ENCODE measurements around the gene GNAI1.

The GNAI1 gene

DNA sequence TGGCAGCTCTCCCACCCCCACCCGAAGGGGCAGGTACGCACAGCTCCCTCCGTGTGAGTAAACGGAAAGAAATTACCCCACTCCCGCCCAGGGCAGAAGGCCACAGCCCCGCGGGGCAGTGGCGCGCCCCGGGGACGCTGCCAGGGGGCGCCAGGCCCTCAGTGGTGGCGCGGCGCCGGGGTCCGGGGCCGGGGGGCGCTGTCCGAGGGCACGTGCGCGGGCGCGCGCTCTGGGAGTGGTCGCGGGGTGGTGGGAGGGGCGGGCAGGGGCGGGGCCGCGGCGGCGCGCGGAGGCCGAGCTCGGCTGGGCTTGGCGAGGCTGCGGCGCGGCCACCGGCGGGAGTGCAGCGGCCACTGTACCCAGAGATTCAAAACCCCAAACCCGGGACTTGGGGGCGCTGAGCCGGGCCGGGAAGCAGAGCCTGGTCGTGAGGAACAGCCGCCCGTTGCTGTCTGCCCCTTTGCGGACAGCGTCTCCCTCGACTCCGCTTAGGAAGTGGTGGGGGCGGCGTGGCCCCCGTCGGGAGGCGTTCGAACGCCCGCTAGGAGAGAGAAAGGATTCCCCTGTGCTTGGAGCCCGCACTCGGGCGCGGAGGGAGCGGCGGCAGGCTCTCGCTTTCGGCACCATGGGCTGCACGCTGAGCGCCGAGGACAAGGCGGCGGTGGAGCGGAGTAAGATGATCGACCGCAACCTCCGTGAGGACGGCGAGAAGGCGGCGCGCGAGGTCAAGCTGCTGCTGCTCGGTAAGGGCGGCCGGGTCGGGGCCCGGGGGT, at the start of gene GNAI1:
Gene GNAI1, plus strand, starts transcription at position 296 of the 773 bp plus-strand sequence. Its CDS starts 330 bp downstream, at position 626.
- peak; percentile 21 for DNase-seq (ENCODE audit: low read depth)

DNA sequence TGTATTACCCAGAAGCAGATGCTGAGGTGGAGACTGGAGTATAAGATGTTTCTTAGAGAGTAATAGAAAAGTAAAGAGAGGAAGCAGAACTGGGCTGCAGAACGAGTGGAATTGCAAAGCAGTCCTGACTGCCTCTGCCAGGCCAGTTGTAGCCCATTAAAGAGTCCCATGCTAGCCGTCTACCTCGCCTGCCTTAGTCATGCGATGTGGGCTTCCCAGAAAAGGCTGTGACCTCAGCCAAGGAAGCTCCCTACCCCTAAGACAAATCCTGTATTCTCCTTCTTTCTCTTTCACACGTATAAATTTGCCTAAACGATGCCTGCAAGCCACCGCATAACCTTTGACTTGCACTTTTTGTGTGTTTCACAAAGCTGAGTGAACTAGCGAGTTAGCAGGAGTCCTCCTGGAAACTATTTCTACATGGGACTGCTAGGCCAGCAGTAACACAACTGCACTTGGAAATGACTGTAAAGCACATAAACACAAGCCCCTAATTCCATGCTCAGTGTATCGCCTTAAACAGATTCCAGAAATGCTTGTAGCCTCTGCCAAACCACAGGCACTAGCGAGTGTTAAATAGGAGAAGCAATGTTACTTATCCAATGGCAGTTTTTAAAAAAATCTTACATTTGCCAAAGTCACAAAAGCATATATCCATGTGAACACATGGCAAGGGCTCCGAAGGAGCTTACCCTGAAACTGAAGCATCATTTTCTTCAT, 47.4 kb upstream of the GNAI1 start:
- DNase-seq (ENCODE audit: low read depth) = no peak

DNA sequence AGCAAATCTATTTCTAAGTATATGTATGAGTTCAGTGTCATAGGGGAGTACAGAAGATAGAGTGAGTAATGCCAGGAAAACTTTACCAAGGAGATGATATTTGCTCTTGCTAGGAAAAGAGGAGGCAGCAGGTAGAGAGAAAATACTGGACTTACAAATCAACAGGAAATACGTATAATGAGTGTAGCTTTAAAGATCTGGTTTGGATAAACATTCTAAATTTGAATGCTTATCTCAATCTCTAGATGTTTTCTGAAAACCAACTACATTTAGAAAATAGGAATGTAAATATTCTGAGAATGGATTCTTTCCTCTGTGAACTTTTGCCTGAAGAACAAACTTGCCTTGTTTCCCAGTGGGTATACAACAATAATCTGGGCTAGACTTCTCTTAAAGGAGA, 46.9 kb upstream of the GNAI1 start:
- no peak for DNase-seq (ENCODE audit: low read depth)

DNA sequence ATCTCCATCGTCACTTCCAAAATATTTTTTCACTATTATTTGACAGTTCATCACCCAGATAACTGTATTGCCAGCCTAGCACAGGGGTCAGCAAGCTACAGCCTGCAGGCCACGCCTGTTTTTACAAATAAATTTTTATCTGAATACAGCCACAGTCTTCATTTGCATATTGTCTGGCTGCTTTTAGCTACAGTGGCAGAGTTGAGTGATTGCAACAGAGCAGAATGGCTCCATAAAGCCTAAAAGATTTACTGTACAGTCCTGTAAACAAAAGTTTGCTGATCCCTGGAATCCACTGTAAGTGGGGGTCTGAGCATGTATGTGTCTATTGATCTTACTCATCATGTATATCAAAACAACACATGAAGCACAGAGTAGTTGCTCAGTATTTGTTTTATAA, 45.9 kb upstream of the GNAI1 start:
- no peak for DNase-seq (ENCODE audit: low read depth)

DNA sequence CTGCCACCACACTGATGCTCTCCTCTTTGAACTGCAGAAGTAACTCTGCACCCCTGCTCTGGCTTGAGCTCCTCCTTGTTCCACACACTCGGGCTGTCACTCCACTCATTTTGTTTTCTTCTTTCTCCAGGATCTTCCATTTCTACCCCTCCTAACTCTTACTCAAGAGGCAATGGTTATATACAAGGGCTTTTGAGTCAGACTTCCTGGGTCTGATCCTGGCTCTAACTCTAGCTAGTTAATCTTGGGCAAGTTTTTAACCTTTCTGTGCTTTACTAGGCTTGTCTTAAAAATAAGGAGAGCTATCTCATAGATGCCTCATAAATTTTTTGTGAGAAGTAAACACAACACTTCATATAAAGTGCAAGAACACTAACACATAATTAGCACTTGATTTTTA, 45.3 kb upstream of the GNAI1 start:
- no peak for DNase-seq (ENCODE audit: low read depth)

DNA sequence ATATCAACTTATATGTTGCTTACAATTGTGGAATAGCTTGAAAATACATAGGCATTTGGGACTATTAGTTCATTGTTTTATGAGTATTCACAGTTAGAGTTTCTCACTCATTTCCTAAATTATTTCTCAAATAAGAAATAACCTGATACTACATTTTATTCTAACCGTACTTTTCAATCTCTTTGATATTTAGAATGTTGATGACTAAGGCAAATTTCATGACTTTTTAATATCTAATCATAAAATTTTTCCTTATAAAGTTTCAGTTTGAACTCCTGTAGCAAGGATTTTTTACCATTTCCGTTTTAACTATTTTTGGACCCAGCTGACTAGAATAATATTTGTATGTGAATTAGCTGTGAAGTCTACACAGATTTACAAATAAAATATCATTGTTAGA, 41.3 kb upstream of the GNAI1 start:
- DNase-seq (ENCODE audit: low read depth) = no peak

DNA sequence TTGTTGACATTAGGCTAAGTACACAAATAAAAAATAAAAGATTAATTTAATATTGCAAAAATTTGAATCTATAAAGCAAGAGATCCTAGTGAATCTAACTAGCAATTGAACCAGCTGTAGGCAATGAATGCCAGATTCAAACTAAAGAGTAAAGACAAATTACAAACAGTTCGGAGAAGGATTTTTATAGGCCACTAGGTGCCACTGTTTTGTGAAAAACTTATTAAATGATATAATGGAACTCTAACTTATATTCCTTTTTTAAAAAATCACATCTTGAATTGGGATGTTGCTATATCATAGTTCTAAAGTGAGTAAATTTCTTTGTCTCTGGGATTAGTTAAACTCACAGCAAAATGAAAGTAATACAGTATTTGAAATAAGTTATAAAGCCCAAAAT, 39.1 kb upstream of the GNAI1 start:
- DNase-seq (ENCODE audit: low read depth) = no peak

DNA sequence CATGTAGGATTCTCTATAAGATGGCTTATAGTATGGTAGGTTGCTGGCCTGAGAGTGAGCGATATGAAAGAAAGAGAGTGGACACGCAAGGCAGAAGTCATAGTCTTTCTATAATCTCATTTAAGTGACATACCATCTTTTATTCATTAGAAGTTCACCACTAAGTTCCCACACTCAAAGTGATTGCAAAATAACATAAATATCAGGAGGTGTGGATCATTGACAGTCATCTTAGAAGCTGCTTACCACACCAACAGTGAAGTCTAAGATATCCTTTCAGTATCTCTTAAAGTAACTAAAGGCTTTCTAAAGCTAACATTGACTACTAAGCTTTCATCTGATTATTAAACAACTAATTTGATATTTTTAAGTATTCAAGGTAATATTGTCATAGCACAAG, 36.9 kb upstream of the GNAI1 start:
- no peak for DNase-seq (ENCODE audit: low read depth)

DNA sequence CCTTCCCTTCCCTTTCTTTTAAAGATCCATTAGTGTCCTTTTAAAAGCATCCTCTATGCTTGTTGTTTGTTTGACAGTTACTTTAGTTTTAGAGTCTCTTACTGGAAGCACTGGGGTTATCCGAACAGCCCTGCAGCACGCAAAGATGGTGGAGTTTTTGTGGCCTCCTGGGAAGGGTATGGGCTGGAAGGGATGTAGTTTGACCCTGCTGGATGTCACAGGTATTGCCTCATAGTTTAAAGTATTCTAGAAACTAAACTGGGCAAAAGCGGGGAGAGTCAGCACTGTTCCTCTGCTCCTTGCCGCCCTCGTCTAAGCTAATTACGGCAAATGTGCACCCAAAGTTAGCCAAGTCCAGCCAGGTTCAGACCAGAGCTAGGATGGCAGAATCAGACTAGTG, 35.8 kb upstream of the GNAI1 start:
- DNase-seq (ENCODE audit: low read depth) = no peak

DNA sequence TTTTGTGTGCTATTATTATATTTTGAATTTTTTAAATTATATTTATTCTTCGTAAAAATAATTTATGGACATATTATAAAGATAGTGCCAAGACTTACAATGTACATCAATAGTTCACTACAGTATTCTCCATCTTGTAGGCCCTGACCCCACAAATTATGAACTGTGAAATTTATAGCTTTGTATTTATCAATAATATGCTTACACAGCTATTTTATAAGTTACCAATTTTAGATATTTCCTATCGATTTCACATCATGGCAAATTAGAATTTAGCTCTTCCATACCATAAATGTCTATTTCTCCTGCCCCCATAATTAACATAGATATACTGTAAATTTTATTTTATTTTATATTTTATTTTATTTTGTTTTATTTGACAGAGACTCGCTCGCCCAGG, 34.4 kb upstream of the GNAI1 start:
- DNase-seq (ENCODE audit: low read depth) = no peak

DNA sequence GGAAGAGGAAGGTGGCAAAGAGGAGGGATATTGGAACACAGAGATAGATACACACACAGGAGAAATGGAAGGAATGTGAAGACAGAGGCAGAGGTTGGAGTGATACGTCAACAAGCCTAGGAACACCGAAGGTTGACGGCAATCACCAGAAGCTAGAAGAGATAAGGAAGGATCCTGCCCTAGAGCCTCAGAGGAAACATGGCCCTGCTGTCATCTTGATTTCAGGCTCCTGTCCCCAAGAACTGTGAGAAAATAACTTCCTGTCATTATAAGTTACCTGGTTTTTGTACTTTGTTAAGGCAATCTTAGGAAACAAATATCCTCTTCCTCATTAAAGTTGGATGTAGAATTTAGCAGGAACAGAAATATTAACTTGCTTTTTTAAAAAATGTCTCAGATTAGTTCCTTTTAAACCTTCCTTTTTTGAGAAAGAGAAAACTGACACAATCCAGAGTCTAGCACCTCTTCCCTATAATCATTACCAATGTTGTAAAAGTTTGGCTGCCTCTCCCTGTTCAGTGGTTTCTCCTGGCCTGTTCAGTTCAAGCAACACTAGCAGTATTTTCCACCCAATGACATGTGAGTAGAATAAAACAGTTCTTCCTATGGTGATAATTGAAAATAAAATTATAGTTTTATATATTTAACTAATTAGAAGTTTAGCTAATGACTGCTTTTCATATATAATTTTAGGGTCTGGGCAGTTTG, 28.8 kb upstream of the GNAI1 start:
- no peak for DNase-seq (ENCODE audit: low read depth)

DNA sequence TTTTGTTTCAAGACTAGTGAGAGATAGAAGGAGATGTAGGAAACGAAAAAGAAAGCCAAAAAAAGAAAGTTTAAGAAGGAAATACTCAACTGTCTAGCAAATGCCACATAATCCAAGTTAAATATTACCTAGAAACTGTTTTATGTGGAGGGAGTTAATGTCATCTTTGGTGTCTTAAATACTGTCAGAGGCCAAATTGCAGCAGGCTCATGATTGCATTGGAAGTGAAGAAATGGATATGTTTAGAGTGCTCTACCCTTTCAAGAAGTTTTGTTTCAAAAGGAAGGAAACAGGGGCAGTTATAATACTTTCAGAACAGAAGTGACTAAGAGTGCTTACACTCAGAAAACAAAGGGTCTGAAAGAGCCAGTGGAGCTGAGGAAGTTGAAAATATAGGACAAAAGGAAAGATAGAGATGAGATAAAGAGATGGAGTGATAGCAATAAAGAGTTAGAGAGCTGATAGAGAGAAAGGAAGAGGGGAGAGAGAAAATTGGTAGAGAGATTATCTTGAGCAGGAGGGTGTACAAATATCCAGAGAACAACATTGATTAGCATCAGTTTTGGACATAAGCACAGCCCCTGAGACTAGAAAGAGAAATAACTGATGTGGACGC, 28.0 kb upstream of the GNAI1 start:
- DNase-seq (ENCODE audit: low read depth) = no peak

DNA sequence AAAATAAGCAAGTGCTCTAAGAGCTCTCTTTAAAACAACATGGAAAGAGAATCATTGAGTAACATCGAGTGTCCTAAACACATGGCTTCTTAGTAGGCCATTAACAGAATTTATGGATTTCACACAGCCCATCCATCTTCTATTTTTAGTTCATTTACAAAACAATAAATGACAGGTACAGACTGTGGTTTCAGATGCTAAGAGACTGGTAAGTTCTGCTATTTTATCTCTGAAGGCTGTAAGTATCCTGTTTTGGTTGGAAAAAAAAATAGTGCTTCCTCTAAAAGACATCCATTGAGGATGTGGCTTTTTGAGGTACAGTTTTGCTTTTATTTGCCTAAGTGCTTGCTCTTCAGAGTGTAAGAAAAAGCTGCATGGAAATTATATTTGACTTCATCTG, 27.4 kb upstream of the GNAI1 start:
- no peak for DNase-seq (ENCODE audit: low read depth)

DNA sequence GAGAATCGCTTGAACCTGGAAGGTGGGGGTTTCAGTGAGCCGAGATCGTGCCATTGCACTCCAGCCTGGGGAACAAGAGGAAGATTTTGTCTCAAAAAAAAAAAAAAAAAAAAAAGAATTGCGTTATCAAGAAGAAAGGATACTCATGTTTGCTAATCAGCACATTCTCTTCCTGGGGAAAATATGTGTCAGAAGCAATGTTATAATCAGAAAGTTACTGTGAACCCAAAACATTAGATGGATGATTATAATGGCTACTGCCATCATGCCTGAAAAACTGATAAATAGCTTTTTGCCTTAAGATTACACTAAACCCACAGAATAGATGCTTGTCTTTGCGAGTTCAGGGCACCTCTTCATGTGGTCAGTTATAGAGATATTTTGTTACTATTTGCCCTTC, 24.3 kb upstream of the GNAI1 start:
- no peak for DNase-seq (ENCODE audit: low read depth)

DNA sequence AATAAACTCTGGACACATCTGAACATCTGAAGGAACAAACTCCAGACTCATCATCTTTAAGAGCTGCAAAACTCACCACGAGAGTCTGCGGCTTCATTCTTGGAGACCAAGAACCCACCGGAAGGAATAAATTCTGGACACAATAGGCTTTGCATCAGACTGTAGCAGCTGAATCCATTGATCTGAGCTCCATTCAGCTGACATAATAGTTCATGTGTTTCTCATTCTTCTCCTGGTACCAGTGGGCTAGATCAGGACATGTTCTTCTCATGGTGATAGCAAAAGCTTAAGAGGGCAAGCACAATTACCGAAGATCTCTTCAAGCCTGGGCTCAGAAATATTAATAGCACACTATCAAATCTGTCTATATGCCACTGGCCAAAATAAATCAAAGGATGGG, 20.5 kb upstream of the GNAI1 start:
- DNase-seq (ENCODE audit: low read depth) = no peak

DNA sequence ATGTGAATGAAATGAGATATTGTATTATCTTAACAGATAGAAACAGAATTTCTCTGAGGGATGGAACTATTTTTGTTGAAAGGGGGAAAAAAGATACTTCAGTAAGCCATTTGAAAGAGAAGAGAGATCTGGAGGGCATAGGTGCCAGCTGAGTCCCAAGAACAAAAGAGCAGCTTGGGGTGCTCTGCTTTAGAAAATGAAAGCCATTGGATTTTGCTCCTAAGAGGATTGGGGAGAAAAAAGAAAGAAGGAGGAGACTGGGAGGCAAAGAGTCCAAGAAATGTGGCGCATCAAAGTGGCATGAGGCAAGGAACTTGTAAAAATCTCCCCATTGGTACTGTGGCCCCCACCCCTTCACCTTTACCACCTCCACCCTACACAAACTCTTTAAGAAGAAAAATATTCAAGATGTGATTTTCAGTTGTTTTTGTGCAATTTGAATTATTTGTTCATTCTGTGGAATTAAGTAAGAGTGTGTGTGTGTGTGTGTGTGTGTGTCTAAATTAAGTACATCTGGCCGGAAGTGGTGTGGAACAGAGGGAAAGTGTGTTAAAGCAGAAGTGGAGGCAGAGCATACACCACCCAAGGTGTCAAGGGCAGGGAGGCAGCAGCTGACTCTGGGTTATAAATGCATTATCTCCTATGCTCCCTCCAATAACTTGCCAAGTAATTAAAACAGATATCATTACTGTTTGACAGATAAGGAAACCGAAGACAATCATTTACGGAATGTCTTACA, 9.9 kb upstream of the GNAI1 start:
- DNase-seq (ENCODE audit: low read depth) = no peak

DNA sequence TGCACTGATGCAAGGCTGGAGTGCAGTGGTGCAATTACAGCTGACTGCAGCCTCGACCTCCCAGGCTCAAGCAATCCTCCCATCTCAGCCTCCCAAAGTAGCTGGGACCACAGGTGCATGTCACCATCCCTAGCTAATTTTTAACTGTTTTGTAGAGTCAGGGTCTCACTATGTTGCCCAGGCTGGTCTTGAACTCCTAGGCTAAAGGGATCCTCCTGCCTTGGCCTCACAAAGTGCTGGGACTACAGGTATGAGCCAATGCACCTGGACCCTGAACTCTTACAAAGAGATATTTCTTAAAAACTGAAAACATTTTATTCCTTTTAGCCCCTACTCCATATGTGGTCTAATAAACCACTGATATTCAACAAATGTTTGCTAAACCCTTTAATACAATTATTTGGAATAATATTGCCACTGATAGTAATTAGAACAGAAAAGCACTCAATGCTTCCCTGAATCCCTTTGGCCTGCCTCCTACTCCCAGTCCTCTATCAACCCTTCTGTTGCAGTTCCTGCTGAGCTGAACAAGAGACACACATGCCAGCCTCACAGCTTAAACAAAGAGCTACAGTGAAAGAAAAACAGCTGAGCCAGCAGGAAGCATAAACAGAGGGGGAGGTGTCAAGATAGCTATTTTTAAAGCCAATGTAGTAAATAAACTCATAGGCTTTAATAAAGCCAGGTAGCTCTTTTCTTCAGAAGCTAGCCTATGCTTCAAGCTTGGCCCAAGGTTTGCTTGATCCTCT, 7.0 kb upstream of the GNAI1 start:
- no peak for DNase-seq (ENCODE audit: low read depth)

DNA sequence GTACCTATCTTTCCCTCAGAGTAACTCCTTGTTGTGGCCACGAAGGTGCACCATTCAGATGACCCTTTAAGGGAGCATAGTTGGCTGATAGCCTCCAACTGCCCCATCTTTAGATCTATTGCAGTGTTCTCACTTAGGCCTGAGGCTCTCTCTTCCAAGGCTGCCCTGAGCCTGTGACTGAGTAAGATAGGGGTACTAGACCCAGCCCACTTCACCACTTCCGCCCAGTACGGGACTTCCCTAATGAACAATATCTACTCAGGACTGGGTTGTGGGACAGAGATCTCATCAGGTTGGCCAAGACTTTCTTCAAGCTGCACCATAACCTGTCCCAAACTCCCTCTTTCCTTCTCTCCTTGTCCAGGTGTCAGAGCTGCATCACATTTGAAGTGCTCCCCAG, 5.7 kb upstream of the GNAI1 start:
- DNase-seq (ENCODE audit: low read depth) = no peak

DNA sequence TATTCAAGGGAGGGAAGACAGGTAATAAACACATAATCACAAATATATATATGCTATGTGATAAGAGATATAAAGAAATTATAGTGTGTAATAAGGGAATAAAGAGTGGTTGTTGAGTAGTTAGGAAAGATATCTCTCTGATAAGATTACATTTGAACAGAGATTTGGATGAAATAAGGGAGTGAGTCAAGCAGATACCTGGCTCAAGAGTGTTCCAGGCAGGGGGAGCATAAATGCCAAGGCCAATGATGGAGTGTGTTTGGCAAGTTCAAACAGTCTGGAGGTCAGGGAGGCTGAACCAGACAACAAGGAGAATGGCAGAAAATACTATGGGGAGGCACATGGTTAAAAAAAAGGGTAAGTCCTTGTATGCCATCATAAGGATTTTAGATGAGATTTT, 4.8 kb upstream of the GNAI1 start:
- no peak for DNase-seq (ENCODE audit: low read depth)

DNA sequence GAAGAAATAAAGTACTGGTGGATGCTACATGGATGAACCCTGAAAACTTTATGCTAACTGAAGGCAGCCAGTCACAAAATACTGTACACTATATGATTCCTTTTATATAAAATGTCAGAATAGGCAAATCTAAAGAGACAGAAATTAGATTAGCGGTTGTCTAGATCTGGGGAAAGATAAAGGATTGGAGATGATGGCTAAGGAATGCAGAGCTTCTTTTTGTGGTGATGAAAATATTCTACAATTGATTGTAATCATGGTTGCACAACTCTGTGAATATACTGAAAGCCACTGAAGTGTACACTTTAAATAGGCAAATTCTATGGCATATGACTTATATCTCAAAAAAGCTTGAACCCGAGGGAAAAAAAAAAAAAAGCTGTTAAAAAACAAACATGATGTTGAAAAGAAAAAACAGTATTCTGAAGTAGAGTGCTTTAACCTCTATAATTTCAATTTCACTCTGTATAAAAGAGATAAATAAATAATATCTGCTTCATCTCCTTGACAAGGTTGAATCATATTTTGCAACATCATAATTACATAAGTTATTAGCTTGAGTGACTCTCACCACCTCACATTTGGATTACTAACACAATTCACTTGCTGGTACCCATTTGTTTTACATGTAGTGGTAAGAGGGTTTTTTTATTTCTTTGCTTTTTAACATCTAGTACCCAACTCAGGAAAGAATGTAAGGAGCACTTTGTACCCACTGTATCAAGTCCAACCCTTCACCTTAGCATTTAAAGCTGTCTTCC, 2.8 kb upstream of the GNAI1 start:
- DNase-seq (ENCODE audit: low read depth) = no peak

DNA sequence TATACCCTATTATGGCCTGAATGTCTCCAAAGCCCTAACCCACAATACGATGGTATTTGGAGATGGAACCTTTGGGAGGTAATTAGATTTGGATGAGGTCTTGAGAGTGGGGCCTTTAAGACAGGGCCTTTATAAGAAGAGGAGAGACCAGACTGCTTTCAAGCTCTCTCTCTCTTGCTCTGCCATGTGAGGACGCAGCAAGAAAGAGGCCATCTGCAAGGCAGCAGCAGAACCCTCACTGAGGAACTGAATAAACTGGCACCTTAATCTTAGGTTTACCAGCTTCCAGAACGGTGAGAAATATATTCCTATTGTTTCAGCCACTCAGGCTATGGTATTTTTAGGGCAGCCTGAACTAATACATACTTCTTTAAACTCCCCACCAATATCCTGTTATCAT, 2.0 kb upstream of the GNAI1 start:
- no peak for DNase-seq (ENCODE audit: low read depth)
